ENCODE results near the gene IGFL4.

Gene IGFL4

DNA sequence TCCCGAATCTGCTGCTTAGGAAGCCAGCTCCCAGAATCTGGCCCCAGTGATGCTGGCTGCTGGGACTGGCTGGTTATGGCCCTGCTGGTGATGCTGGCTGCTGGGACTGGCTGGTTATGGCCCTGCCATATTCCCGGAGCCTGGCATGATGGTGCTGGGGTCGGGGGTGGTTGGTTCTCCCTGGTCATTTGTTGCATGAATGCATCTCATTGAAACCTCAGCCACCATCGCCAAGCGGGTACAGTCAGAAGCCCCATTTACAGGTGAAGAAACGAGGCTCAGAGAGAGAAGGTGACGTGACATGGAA lies 20.0 kb downstream of the IGFL4 start:
- DNase-seq (ENCODE audit: low read depth): no peak

DNA sequence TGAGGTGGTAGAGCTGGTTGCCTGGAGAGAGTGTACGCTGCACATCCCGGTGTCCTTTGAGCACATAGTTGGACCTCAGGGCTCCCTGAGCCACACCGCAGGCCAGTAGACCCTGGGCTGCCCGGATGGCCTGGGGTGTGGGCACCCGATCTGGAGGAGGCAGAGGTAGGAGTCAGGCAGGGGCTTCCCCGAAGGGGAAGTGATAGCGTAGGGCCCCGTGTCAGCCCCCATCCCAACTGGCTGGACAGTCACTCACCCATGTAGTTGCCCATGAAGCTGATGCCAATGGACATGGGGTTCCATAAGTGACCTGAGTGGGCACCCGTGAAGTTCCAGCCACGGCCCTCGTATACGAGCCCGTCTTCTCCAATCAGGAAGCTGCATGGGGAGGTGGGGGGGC lies 21.5 kb downstream of the IGFL4 start:
- DNase-seq (ENCODE audit: low read depth): no peak

DNA sequence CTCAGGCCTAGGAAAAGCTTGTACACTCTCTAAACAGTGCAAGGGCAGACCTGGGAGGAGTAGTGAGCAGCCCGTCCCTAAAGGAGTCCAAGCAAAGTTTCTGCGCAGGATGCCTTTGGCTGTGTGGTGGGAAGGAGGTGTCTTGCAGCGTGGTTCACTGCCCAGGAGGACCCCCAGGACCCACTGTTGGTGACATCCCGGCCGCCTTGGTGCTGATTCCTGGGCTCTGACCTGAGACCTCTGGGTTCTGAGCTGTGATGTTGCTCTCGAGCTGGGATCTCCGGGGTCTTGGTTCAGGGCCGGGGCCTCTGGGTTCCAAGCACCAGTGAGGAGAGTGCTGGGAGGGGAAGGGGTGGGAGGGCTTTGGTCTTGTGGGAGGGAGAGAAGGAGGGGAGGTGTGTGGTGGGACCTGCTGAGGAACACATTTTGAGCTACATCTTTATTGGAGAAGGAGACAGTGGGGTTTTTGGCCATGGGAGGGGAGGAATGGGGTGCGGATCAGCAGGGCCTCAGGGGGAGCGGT lies 22.0 kb downstream of the IGFL4 start:
- no peak for DNase-seq (ENCODE audit: low read depth)

DNA sequence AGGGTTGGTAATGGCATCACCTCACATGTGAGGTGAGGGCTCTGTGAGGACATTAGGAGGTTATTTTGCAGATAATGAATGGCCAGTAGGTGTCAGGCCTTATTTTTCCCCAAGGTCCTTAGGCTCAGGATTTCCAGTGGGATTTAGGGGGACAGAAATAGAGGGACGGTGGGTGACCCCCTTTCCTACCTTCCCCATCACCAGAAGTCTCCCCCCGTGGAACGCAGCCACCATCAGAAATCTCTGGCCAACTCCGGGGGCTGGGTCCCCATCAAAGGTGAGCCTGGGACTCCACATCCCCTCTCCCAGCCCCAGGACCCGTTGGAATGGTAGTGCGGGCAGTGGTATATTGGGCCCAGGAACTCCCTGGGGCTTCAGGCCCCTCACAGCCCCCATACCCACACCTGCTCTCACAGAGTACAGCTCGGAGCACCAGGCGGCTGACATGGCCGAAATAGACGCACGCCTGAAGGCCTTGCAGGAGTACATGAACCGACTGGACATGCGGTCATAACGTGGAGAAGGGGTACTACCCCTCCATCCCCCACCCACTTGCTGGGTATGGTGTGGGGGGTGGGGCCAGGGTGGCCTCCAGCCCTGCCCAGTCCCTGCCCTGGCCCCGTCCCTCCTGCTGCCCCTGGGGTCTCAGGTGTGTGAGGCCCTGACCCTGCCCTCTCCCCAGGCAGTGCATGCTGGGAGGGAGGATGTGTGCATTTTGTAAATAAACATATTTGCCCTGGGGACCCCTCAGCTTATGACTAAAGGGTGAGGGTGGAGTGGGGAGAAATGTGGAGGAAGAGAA lies 22.7 kb downstream of the IGFL4 start:
- no peak for DNase-seq (ENCODE audit: low read depth)

DNA sequence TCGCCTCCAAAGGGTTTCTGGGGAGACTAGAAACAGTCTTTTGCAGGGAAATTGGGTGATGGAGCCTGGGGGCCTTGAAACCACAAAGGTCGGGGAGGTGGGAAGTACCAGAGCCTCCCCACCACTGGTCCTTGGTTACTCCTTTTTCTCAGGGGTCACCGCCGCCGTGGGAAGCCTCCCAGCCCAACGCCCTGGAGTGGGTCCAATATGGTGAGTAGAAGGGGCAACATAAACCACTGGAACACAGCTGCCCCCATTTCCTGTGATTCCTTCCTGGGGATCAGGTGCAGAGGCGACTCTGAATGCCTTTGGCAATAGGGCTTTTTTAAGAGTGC lies 23.7 kb downstream of the IGFL4 start:
- DNase-seq (ENCODE audit: low read depth): no peak

DNA sequence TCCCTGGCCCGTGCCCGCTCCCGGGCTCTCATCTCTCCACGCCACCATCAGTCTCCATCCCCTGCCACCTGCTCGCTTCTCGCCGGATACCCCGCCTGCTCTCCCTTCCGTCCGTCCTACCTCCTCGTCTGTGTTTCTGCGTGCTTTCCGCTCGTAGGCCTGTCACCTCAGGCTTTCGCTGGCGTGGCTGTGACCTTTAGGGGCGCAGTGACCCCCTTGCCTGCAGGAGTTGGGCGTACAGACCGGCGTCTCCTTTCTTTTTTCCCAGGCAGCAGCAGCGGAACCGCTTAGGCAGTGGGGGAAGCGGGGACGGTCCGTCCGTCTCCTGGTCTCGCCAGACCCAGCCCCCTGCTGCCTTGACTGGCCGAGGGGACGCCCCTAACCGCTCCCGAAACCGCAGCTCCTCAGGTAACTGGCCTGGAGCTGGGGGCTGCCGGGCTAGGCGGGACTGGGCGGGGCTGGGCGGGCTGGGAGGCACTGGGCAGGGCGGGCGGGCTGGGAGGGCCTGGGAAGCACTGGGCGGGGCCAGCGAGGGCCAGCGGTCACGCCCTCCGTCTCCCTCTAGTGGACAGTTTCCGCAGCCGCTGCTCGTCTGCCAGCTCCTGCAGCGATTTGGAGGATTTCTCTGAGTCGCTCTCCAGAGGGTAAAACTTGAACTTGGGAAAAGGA lies 24.2 kb downstream of the IGFL4 start:
- peak; percentile 72 for DNase-seq (ENCODE audit: low read depth)

DNA sequence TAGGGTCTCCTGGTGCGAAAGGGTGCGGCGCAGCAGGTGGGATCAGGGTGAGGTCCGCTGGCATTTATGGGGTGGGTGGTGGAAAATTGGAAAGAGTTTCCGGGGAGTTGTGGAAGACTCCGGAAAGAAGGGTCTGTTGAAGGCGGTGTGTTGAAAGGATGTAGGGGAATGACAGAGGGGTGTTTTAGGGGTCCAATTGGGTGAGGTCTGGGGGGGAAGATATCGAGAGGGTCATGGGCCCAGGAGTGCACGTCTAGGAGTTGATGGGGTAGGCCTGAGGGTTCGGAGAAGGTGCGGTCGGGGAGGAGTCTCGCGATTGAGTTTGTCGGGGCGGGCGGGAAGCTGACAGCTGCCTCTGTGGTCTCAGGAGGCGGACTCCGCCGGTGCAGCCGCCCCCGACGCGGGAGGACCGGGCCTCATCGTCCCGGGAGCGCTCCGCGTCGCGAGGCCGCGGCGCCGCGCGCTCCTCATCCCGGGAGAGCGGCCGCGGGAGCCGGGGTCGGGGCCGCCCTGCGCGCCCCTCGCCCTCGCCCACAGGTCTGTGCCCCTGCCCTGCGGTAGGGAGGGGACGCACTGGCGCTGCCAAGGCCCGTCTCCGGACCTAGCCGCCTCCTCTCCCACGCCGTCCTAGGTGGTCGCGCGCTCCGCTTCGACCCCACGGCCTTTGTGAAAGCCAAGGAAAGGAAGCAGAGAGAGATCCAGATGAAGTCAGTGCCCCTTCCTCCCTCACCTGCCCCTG lies 24.9 kb downstream of the IGFL4 start:
- no peak for DNase-seq (ENCODE audit: low read depth)

DNA sequence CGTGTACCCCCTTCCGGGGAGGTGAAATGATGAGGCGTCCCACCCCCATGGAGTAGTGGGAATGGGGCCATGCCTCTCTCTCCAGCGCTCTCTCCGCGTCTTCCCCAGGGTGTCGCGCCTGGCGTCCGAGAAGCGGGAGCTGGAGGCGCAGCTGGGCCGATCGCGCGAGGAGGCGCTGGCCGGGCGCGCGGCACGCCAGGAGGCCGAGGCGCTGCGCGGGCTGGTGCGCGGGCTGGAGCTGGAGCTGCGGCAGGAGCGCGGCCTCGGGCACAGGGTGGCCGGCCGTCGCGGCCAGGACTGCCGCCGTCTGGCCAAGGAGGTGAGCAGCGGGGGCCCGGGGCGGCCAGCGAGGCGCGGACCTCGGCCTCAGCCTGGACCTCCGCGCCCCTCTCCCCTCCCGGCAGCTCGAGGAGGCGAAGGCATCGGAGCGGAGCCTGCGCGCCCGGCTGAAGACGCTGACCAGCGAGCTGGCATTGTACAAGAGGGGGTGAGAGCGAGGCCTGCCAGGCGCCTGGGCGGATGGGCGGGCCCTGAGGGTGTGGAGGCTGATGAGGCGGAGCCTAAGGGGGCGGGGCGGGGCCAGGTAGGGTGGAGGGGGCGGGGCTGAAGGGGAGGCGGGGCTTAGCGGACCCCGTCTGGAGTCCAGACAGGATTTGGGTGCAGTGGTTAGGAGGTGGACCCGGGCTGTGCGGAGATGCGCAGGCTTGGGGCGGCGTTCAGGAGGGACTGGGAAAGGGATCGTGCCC lies 25.7 kb downstream of the IGFL4 start:
- DNase-seq (ENCODE audit: low read depth): peak; percentile 39

DNA sequence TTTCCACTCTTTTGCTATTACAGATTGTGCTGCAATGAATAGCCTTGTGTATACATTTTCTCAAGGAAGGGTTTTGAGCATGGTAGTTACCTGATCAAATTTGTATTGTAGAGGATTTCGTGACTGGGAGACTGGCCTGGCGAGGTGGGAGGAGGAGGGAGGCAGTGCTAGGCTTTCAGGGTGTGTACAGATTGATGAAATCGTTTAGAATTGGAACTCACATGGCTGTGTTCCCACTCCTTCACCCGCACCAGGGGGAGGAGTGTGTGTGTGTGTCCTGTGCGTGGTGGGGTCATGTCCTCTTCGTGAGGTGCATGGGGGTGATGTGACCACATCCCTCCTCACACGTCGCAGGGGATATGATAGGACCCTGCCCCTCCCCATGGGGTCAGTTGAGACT lies 26.3 kb downstream of the IGFL4 start:
- DNase-seq (ENCODE audit: low read depth): no peak

DNA sequence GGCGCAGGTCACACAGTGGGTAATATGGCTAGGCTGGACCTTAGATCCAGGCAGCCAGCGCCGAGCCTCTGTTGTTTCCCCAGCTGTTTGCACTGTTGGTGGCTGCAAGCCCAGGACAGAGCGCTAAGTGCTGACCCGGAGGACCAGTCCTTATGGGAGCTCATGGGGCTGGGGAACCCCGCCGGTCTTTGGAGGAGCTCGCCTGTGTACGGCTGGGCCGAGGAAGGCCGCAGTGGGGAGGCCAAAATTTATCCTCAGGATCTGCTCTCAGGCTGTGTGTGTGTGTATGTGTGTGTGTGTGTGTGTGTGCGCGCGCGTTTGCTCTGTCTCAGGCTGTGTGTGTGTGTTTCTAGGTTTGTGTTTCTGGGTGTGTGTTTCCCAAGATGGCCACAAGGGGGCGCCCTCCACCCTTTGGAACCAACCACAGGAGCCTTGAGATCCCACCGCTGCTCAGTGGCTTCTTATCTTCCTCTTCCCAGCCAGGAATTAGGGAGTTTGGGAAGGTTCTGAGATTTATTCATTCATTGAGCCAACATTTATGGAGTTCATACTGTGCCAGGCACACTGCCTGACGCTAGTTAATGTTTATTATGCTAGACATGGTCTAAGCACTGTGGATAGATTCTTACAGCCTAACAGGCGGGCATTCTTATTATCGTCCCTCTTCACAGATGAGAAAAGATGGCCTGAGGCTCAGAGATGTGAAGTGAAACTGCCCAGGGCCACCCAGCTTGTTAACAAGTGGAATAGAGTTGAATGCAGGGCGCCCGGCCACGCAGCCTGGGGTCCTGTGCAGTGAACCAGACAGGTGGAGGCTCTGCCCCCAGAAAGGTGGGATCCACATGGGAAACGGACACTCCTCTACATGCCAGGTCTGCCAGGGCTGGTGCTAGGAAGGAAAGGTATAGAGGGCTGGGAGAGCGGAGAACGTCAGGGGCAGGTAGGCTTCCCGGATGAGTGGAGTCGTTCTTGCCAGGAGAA lies 31.0 kb downstream of the IGFL4 start:
- DNase-seq (ENCODE audit: low read depth): peak; percentile 35

DNA sequence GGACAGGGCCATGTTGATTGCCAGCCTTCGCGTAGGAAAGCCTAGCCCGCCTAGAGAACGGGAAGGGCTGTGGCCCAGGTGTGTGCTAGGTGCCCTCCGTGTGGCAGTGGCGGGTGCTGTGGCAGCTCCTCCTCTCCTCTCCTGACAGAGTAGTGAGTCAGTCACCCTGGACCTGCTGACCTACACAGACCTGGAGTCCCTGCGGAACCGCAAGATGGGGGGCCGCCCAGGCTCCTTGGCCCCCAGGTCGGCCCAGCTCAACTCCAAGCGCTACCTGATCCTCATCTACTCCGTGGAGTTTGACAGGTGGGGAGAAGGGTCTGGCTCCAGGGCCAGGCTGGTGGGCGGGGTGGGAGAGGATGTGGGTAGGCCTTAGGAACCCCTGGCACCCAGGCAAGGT lies 34.4 kb downstream of the IGFL4 start:
- no peak for DNase-seq (ENCODE audit: low read depth)

DNA sequence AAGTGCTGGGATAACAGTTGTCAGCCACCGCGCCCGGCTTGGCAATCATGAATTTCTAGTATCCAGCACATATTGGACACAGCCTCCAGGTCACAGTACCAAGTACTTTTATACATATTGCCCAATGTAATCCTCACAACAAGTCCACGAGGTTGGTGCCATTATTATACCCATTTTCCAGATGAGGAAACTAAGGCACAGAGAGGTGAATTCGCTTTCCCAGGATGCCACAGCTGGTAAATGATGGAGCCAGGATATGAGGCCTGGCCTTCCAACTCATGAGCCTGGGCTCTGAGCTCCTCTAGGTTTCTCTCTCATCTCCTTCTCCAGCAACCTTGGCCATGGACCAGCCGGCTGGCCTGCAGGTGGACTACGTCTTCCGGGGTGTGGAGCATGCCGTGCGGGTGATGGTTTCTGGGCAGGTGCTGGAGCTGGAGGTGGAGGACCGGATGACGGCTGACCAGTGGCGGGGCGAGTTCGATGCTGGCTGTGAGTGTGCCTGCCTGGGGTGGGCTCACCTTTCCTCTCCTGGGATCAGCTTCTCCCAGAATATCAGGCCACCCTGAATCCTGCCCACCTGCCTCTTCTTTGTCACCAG lies 38.0 kb downstream of the IGFL4 start:
- DNase-seq (ENCODE audit: low read depth): no peak

DNA sequence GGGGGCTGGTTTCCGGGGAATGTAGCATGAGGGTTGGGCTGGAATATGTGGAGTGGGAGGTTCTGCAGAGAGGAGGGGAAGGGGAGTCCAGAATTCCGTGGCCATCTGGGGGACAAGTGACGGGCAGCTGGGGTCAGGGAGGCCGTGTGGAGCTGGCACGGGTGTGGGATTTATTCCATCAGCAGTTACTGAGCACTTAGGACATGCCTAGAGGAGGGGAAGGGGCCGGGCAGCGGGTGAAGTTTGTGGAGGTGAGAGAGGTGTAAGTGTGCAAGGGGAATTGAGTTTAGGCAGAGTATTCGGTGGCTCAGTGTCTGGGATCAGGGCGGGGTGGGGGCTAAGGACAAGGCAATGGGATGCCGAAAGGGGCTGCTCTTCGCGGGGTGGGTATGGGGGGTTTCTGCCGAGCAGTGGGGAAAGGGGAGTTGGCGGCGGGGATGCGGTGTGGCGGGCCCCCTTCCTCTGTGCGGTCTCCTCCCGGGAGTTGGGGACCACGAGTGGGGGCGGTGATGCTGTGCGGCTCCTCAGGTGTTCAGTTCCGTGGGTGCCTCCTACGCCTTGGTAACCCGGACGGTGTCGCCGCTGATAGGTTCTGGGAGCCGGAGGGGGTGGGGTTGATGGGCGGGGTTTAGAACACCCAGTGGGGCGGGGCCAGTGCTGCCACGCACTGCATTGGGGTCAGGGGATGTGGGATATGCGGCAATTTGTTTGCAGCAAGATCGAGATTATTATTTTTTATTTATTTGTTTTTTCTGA lies 40.1 kb downstream of the IGFL4 start:
- DNase-seq (ENCODE audit: low read depth): peak; percentile 45

DNA sequence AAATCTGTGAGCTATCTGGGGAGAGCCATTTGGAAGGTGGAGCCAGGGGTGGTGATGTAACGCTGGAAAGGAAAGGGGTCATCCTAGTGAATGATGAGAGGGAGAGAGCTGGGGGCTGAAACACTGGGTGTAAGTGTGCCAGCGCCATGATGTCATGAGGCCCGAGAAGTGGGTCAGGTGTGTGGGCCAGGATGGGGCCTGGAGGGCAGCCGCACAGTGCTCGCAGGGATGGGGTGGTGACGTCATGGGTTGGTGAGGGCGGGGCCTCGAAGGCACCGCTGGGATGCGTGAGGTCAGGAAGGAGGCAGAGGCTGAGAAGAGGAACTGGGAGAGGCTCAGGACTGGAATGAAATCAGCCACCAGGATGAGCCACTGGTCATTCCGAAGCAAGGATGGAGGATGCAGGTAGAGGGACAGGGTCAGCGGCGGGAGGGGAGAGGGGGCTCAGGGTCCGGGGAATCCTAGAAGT lies 41.1 kb downstream of the IGFL4 start:
- DNase-seq (ENCODE audit: low read depth): no peak

DNA sequence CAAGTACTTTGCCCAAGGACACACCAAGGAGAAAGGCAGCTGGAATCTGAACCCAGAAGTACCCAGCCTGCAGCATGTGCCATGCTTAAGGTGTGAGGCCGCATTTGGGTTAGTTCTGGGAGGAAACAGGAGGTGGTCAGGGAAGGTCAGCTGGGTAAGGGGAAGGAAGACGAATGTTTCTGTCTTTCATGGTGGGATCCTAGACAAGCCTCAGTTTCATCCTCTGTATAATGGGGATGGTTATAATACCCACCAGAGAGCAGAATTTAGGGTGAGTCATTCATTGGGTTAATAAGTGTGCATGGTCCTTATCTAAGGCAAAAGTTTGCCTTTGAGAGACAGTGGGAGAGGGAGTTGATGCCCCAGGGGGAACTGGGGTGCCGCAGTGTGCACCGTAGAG lies 42.0 kb downstream of the IGFL4 start:
- no peak for DNase-seq (ENCODE audit: low read depth)

DNA sequence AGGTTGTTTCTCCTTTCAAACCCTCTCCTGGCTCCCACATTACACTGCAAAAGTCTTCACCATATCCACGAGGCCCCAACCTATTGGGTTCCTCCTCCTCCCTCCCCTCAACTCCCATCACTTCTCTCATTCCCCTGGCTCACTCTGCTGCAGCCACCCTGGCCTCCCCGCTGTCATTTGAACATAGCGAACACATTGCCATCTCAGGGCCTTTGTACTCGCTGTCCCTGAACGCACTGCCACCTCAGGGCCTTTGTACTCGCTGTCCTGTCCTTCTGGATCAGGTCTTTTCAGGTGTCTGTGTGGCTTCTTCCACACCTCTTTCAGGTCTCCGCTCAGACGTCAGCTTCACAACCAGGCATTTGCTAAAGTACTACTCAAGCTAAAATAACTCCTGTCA lies 43.9 kb downstream of the IGFL4 start:
- DNase-seq (ENCODE audit: low read depth): no peak

DNA sequence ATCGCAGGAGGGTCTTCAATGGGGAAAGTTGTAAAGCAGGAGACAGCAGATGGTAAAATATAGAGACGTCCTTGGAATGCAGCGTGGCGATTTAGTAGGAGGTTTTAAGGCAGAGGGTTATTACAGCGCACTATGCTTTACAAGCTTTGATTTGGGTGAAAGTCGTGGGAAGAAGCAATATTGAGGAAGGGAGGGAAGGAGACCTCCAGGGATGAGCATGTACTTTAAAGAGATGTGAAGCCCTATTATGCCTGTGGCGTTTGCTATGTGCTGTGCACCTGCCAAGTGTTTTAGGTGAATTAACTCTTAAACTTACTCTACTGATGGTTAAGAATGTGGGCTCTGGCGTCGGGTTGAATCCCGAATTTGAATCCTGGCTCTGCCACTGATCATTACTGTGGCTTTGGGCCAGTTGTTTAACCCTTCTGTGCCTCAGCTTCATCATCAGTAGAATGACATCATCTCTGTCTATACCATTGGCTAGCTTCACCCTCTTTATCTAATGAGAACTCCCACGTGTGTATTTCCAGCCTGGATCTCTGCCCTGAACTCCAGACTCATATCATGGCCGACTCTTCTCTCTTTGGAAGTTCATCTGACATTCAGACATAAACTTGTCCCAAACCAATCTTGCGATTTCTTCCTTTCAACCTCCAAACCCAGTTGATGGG lies 45.0 kb downstream of the IGFL4 start:
- no peak for DNase-seq (ENCODE audit: low read depth)

DNA sequence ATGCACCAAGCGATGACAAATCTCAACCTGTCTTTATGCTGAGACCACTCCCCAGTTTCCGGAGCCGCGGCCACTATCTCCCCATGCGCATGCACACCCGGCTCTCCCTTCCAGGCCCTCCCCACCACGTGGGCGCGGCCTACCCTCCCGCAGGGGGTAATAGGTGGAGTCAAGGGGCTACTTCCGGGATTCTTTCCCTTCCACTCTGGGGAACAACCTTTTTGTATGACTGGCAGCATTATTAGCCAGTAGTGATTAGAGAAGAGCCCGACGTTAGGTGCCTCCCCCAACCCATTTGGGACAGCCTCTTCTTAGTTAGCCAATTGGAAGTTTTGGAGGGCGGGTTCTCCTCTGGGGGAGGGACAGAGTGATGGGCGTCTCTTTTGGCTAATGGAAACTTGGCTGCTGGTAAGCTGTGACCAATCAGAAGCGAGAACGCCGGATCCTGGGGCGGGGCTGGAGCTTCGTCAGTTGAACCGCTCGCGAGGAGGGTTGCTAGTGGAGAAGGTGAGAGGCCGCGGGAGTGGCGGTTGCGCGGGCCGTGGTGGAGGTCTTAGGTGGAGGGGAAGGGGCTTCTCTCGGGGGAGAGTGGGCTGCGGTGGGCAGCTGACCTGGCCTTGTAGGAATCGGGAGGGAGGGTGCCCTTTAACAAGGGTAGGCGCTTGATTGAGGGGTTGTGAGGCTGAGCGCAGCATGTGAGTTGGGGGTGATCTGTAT lies 45.6 kb downstream of the IGFL4 start, which contains the start of gene CCDC61:
CCDC61 (plus strand) TSS at position 470 of the 717 bp plus-strand sequence. CDS start 7,552 bp downstream, outside the sequence.
- DNase-seq (ENCODE audit: low read depth): peak; percentile 95
